GM19395 (cell line): ENCODE measurements around the gene NMRAL1.
A peak's percentile ranks its signal among the peaks of the same experiment; 100 is the strongest.

ENCODE experiments used
- ATAC-seq: cut with Tn5 transposase; IDR thresholded peaks from one replicate; pipeline ENCODE4 v1.9.1; 2021; ENCODE audit warnings: mild to moderate bottlenecking, moderate library complexity; ENCODE audit not compliant: unreplicated experiment

NMRAL1 gene

DNA sequence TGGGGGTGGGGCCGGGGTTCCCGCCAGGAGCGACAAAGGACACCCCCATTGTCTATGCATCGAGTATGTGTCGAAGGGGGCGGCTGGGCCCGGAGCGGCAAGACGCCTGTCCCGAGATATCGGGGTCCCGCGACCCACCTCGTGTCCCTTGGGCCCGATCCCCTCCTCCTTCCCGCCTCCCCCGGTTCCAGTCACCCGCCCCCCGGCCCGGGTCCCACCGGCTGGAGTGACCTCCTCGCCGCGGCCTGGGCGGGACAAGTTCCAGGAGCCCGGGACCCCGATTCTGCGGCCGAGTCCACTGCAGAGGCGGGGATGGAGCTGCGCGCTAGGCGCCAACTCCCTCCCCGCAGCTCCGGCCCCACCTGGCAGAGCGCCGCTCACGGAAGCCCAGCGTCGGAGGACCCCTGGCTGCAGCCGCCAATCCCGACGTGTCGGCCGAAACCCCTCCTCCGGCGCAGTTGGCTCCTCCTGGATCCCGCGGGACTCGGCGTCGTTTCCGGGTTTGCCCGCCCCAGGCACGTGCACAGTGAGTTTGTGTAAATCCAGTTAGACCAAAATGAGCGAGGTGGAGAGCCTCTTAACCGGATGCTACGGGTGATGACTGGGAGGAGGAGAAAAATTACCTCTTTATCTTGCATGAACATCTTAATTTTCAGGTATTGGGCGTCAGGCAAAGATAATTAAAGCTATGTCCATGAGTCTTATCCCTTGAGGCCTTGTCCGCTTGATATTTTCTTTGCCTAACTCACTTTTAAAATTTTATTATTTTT is at the start of gene NMRAL1:
NMRAL1 (minus strand) TSS at position 434 of the 770 bp plus-strand sequence. CDS start 493 bp downstream, outside the sequence.
- ATAC-seq, result peak; percentile 60

- no peak for ATAC-seq
Measured at GRCh38 chr16:4523686-4524085, 49.3 kb upstream of the NMRAL1 start.

DNA sequence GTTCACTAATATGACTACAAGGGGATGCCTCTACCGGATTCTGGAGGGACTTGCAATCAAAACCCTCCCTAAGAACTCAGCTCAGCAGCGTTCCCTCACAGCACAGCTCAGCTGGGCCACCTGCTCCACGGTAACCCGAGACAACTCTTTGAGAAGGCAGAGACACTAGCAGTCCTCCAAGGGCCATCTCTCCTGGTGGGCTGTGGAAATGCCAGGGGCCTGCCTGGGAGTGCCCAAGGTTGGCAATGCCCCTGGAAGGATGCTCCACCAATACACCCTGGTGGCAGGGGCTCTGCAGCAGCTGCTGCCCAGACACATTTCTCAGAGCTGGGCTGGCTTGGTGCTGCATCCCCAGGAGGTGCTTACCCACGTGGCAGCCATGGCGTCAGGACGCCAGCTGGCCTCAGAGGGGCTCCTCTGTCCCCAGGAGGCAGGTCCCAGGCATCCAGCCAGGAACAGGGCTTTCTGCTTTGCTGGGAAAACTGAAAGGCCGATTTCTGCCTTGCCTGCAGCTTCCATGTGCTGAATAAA is 47.7 kb upstream of the NMRAL1 start:
- ATAC-seq, result no peak

DNA sequence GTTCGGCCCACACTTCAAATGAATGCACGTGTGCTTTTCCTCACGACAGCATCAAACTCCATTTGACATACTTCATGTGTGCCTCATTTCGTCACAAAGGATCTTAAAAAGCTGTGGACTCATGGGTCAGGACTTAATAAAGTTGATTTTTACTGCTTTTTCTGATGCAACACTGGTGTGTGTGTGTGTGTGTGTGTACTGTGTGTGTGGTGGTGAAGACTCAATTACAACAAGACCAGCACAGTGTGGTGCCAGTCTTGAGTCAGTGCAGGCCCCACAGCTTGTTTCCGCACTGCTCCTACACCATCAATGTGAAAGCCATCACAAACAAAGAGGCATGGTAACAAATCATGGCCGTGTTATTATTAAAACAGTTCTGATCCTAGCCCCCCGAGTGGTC is 46.5 kb upstream of the NMRAL1 start:
- no peak for ATAC-seq

- no peak for ATAC-seq
Measured at GRCh38 chr16:4519274-4520058, 45.0 kb upstream of the NMRAL1 start.

- no peak for ATAC-seq
Measured at GRCh38 chr16:4517812-4518680, 43.6 kb upstream of the NMRAL1 start.

GRCh38 chr16:4515611-4516233 is 41.3 kb upstream of the NMRAL1 start:
- ATAC-seq, result no peak

DNA sequence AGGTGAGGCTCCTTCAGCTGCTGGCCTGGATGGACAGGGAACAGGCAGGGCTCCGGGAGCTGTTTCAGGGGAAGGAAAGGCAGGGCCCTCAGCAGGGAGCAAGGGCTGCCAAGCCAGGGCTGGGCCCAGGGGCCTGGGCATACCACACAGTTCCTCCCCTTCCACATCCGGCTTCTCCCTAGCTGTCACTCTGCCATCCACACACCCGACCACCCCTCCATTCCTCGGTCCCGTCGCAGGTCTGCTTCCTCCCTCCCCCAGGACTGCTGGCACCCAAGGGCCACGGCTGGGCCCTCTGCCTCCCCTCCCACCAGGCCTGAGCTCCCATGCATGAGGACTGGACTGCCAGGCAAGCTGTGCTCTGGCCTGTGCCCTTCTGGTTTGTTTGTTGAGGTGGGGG is 40.2 kb upstream of the NMRAL1 start:
- no peak for ATAC-seq

- ATAC-seq, result no peak
Measured at GRCh38 chr16:4513881-4514280, 39.5 kb upstream of the NMRAL1 start.

DNA sequence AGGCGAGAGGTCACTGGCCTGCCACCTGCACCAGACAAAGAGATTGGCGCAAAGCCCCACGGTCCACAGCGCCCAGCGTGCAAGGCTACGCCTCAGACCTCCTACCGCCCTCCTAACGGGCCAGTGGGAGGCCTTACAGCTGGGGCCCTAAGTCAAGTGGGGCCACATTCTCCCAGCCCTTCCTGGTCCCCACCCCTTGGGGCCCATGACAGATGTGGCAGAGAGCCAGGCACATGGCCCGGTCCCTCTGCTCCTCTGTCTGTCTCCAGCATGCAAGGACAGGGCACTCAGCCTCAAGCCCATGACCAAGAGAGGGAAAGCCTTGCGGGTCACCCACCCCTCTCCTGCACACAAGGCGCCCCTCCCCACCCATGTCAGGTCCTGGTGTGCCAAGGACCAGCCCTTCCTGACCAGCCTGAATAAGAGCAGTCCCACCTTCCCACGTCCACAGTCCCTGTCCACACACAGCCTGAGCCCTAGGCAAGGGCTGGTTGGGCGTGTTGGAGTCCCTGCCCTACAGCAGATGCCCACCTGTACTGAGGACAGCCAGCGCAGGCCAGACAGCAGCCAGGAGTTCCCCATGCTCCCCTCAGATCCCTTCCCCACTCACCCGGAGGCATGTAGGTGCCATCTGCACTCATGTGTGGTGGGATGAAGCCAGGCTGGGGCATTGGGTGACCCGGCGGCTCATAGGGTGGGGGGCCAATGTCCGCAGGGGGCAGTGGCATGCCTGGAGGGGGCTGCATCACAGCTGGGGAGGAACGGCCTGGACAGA is 38.8 kb upstream of the NMRAL1 start:
- ATAC-seq, result no peak

DNA sequence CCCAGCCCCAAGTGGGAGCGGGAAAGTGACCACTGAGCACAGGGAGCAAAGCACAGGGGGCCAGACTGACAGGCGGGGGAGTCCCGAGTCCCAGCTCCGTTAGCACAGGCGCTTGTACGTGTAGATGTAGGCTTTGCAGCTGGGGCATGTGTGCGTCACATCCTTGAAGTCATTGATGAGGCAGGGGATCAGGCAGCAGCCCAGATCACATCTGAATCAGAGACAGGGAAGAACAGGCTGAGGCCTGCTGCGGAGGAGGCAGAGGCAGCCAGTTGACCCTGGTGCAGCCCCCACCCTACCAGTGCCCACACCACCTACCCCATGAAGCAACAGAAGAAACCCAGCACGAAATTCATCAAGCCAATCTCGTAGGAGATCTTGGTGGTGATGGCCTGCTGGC is 38.0 kb upstream of the NMRAL1 start:
- ATAC-seq, result no peak

DNA sequence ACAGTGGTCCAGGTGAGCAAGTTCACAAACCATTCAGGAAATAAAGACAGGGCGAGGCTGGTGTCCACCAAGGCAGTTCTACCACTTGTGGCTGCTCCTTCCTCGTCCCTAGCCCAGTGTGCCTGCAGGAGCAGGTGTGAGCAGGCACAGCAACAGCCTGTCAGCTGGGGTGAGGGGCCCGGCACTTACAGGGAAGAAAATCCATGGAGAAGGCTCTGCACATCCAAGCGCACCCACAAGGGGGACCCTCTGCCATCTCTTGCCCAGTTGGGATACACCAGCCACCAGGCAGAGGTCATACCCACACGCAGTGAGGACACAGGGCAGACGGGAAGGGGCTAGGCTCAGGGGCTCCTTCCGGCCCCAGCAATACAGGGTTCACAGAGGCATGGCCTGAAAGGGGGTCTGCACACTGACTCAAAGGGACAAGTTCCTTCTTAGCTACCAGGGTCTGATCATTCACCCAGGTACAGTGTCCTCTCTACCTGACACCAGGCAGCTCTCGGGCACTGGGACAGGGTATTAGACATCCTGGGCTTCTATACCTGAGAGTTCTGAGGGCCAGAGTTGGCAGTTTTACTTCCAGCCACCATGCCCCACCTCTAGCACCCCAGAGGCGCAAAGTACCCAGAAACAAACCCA is 37.1 kb upstream of the NMRAL1 start:
- no peak for ATAC-seq

DNA sequence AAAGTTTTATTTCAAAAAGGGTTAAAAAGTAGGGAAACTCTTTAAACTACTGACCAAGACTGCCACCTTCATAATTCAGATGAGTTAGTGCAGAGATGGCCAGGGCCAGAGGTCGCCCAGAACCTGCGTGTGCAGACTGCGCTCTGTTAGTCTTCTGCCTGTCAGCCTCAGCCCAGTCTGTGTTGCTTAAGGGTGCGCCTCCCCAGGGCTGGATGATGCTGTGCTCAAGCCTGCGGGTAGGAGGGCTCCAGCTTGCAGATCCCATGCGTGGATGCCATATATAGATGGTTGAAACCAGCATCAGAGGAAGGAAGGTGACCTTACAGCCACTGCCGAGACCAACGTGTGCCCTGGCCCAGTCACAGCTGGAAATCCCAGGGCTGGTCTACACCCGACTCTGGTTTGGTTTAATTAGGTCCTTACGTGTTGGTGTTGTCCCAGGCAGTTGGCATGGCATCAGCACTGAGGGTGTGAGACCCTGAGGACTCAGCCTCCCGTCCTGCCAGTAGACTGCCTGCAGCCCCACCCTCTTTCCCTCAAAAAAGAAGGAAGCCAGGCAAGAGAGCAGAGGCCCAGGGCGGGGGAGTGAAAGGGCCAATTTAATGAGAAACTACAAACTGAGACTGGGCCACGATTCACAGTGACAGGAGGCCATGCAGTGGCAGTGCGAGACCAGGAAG is 36.5 kb upstream of the NMRAL1 start:
- ATAC-seq, result no peak

GRCh38 chr16:4510131-4510530 is 35.7 kb upstream of the NMRAL1 start:
- no peak for ATAC-seq

DNA sequence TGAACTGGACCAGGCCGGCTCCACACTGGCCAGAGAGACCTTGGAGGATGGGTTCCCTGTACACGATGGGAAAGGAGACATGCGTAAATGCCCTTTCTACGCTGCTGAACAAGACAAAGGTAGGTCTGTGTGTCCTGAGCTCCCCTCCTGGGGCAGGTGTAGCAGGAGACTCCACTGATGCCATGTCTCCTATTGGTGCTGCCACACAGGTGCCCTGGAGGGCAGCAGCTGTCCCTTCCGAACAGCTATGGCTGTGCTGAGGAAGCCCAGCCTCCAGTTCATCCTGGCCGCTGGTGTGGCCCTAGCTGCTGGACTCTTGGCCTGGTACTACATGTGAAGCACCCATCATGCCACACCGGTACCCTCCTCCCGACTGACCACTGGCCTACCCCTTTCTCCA is 35.0 kb upstream of the NMRAL1 start:
- no peak for ATAC-seq

DNA sequence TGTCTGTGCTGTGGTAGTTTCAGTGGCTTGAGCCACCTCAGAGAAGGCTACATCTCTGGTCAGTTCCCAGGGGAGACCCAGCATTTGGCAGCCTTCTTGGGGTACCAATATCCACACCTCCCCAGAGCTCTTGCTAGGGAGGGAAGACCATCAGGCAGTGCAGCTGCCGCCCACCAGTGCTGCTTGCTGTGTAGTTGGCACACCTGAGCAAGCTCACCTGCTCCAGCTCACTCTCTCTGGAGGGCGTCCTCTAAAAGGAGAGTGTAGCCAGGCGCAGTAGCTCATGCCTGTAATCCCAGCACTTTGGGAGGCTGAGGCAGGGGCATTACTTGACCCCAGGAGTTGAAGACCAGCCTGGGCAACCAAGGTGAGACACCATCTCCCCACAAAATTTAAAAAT is 34.4 kb upstream of the NMRAL1 start:
- no peak for ATAC-seq

DNA sequence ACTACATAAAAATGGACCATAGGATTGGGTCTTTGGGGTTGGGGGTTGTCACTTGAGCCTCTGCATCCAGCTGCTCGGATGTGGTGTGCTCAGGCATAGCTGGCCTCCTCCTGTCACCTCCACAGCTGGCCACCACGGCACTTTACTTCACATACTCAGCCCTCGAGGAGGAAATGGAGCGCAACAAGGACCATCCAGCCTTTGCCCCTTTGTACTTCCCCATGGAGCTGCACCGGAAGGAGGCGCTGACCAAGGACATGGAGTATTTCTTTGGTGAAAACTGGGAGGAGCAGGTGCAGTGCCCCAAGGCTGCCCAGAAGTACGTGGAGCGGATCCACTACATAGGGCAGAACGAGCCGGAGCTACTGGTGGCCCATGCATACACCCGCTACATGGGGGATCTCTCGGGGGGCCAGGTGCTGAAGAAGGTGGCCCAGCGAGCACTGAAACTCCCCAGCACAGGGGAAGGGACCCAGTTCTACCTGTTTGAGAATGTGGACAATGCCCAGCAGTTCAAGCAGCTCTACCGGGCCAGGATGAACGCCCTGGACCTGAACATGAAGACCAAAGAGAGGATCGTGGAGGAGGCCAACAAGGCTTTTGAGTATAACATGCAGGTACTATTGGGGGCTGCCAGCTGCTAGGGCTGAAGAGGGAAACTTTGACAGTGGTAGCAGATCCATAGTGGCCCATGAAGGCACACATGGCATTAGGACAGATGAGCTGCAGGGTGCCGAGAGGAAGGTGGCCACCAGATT is 33.3 kb upstream of the NMRAL1 start:
- no peak for ATAC-seq

DNA sequence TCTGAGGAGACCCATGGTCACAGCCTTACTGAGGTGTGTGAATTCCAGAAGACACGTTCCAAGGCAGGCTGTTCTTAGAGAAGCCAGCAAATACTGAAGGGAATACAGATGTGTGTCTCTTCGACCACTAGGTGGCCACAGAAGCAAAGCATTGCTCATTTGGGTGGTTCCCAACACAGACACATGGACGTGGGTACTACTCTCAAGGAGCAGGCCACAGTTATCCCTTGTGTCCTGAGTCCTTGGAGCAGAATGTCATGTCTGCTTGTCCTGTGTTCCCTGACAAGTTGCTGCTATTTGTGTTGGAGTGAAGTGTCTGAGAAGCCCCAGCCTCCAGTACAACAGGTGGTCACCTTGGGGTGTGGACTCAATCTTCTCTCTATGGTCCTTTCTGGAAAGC is 32.0 kb upstream of the NMRAL1 start:
- no peak for ATAC-seq
